Muscle of back (tissue), 11 donors: ENCODE results near the gene PRPSAP1. TPM values are rescaled to one million over a fixed set of nuclear protein-coding genes. Genes with fewer than 3 reads are reported as not detected.
"Not testable (repeated sequence)": the region's sequence is repeated elsewhere in the genome, so short reads cannot be mapped to it uniquely, and the experiment has no call there.

Experiments
- DNase-seq, 3 donors: peaks; one replicate each; pipeline versions ENCODE4 v3.0.0 to v3.0.0-alpha.2; 2013
- polyA plus RNA-seq, 10 donors: library from polyadenylated mRNA; unstranded; fragments of 120-200 nt; gene quantifications; one replicate each; pipeline ENCODE4 v1.2.1, GENCODE V29; 2013; ENCODE audit not compliant: insufficient read length in 10 of 10

PRPSAP1 gene
- polyA plus RNA-seq, 10 donors, result 29.0 to 51.6 (median 36.0) TPM

DNA sequence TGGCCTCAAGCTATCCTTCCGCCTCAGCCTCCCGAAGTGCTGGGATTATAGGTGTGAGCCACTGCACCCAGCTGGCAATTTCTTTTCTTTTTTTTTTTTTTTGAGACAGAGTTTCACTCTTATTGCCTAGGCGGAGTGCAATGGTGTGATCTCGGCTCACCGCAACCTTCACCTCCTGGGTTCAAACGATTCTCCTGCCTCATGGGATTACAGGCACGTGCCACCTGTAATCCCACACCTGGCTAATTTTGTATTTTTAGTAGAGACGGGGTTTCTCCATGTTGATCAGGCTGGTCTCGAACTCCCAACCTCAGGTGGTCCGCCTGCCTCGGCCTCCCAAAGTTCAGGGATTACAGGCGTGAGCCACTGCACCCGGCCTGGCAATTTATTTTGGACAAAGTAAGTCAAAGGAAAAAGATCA is 86.1 kb downstream of the PRPSAP1 start:
- not testable (repeated sequence) for DNase-seq

DNA sequence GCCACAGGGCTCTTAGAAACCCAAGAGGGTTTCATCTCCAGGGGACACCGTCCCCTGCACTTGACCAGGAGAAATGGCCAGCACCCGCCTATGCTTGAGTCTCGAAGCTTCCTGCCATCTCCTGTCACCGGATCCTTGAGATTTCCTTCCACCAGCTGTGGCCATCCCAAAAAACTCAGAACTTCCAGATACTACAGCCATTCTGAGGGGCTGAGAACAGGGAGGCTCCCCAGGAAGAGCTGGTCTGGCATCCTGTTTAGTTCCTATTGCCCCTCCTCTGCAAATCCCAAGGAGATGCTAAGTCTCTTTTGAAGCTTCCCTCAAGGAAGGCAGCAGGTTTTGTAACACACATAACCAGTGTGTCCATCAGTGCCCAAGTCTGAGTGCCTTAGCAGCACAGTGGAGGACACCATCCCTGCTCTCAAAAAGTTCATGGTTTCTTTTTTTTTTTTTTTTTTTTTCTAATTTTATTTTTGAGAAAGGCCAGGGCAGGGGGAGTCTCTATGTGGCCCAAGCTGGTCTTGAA is 86.6 kb downstream of the PRPSAP1 start:
- DNase-seq, result no peak

DNA sequence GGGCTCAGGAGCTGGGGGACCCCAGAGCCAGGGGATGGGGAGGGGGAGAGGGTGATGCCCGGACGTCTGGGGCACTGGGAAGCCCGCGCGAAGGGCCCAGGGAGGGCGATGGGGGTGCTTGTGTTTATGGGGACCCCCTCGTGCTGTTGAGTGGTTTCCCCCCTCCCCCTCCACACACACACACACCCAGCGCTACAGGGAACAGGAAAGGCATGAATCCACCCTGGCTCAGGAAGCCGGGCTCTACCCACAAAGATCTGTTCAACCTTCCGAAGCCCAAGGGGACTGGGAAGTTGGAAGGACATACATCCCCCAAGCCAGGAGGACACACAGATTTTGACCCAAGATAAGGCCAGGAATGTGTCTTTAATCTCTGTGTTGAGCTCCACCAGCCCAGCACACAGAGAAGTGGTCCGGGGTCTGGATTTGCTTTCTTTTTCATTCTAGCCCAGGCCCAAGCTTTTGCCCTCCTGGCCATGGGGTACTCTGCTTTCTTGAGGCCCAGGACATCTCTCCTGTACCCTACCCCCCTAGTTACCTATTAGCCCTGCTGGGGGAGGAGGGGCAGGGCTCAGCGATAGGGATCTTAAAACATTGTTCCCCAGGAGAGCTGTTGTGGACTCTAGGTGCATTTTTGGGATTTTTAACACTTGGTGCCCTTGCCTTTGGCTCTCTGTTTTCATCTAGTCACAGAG is 87.3 kb downstream of the PRPSAP1 start:
- peak in 1 of 3 donors; percentile 61 for DNase-seq

DNA sequence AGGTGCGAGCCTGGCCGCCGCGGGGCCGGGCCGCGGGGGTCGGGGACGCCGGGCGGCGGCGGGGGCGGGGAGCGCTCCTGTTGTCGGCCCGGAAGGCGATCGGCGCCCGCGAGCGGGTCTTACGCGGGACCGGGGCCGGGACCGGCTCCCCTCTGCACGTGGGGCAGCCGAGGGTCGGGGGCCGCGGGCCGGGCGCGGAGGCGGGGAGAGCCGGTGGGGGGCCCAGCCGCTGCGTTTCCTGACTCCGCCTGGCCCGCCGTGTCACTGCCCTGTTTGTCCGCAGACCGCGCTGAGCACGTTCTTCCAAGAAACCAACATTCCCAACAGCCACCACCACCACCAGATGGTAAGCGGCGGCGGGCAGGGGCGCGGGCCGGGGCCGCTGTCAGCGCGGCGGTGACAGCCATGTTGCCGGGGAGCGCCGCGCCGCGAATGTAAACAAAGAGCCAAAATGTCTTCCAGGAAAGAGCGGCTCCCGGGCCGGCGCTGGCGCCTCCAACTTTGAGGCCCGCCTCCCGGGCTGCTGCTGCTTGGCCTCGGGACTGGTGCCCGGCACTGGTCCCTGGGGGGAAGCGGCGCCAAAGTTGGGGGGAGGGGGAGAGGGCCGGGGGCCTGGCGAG is 88.0 kb downstream of the PRPSAP1 start:
- DNase-seq, result peak in 2 of 3 donors; percentile 62 to 82

DNA sequence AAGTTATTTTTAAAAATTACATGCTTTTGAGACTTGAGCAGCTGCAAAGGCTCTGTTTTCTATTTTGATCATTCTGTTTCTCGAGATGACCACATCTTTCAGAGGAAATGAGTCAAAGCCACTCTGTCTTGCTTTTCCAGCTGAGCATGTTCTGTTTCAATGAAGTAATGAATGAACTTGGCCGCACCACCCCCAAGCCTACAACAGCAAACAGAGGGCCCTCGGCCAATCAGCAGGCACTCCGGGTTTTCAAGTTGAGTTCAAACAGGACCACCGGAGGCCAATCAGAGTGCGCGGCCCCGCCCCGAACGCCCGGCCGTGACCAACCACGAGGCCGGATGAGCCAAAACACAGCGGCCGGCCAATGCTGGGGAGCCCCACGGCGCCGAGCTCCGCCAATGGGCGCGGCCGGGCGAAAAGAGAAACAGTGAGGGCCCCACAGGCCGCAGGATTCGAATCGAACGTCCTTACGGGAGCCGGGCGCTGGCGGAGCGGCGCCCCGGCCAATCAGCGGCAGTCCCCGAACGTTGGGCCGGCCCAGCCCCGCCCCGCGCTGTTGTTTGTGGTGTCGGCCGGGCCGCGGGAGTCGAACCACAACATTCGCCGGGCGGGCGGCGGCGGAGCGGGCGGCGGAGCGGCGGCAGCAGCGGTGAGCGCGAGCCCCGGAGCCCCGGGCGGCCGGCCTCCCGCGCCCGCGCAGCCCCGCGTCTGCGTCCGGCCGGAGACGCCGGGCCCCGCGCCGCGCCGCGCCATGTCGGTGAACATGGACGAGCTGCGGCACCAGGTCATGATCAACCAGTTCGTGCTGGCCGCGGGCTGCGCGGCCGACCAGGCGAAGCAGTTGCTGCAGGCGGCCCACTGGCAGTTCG is 88.7 kb downstream of the PRPSAP1 start, which contains the start of gene UBALD2:
Gene UBALD2, plus strand, starts transcription at position 594 of the 869 bp plus-strand sequence. Its CDS starts 158 bp downstream, at position 752.
- DNase-seq, result peak; percentile 99 to 100 (median 100)

DNA sequence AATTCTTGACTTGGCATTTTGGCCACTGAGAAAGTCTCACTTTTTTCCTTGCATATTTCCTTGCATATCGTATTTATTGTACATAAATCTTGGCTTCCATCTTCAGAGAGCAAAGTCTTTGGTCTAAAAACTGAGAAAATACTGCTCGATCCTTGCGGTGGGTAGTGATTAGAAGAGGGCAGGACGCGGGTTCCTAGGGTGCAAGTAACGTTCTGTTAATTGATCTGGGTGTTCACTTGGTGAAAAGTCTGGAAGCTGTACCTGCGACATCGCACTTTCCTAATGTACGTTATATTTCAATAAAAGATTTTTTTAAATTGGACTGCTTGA is 89.3 kb downstream of the PRPSAP1 start:
- DNase-seq, result no peak

DNA sequence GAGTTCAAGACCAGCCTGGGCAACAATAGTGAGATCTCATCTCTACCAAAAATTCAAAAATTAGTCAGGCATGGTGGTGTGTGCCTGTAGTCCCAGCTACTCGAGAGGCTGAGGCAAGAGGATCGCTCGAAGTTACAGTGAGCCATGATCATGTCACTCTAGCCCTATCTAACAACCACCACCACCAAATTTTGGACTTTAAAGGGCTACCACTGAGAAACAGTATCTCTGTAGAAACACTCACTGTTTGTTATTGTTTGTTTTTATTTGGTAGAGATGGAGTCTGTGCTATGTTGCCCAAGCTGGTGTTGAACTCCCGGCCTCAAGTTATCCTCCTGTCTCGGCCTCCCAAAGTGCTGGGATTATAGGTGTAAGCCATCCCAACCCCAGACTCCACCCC is 89.8 kb downstream of the PRPSAP1 start:
- DNase-seq, result no peak

DNA sequence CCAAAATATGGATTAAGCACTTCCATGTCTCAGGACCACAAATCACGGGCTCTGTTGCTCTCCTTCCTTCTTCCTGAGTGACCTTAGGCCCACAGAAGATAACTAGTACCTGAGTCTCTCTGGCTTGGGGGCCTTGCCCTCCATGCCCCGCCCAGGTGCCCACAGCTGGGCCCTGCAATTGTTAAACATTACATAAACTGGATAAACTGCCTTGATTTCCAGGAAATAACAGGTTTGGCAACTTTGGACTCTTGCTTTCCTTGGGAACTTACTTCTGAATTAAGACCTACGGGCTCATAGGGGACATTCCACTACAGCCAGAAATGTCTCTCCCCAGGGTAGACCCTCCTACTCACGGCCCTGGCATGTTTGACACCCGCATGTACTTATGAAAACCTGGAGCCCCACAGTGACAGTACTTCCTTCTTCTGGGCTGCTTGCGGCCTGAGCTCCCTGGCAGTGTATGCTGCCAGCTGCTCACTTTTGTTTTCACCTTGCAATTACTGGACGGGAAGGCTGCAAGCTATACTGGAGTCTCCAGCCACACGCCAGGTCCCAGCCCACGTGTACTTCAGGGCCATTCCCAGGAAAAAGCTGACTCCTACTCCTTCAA is 90.9 kb downstream of the PRPSAP1 start:
- no peak for DNase-seq

DNA sequence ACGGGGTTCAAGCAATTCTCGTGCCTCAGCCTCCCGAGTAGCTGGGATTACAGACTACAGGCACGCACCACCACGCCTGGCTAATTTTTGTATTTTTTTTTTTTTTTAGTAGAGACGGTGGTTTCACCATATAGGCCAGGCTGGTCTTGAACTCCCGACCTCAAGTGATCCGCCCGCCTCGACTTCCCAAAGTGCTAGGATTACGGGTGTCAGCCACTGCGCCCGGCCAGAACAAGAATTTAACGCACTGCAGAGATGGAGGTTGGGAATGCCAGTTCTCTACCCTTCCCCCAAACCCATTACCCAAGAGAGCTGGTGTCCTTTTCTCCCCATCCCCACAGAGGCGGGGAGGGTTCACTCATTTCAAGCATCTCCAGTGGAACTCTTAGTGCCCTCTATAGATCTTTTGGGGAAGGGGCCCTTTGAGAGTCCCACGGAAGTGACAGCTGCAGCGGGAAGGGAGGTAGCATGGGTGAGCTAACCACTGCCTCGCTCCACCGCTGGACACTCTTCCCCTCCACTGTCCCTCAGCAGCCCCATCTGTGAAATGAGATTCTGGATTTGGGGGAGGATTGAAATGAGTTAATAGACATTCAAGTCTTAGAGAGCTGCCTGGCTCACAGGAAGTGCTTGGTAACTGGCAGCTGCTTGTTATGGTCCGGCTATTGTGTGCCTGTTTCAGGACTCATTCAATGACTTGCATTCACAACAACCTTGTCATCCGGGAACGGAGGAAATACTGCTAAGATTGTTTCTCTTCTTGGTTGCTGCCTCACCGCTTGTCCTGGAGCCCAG is 92.1 kb downstream of the PRPSAP1 start:
- no peak for DNase-seq

DNA sequence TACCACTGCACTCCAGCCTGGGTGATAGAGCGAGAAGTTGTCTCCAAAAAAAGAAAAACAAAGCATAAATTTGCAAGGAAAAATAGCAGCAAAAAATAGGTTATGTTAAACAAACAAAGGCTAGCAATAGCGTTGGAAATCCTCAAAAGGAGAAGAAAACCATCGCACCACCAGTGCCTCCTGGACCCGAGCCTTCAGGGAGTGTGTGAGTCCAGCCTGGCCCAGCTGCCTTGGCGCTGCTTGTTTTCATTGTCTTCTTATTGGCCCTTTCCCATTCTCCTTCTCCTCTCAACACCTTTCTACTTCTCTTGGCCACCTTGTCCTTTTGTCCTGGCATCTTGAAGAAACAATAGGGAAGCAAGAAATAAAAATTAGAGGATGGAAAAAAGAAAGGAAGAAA is 93.0 kb downstream of the PRPSAP1 start:
- no peak for DNase-seq

DNA sequence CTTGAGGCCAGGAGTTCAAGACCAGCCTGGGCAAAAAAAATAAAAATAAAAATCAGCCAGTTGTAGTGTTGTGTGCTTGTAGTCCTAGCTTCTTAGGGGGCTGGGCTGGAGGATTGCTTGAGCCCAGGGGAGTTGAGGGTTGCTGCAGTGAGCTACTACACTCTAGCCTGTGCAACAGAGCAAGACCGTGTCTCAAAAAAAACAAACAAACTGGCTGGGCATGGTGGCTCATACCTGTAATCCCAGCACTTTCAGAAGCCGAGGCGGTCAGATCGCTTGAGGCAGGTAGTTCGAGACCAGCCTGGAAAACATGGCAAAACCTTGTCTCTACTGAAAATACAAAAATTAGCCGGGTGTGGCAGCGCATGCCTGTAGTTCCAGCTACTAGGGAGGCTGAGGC is 93.5 kb downstream of the PRPSAP1 start:
- DNase-seq, result no peak

Other genes with a start within 250 kb of the PRPSAP1 start
- gene FOXJ1, start 212.7 kb downstream of the PRPSAP1 start, polyA plus RNA-seq, result under 1 TPM in 7 of 10 donors, not detected in 3; 0.05 to 0.41 (median 0.12) TPM
- gene RNF157, start 113.4 kb downstream of the PRPSAP1 start, polyA plus RNA-seq, result 10 to 100 TPM in 5 of 10 donors, 1 to 10 TPM in 5; 5.6 to 15.7 (median 9.8) TPM
- 10 to 100 TPM; 11.9 to 20.7 (median 16.8) TPM for gene UBALD2, start 88.6 kb downstream of the PRPSAP1 start, polyA plus RNA-seq
- gene QRICH2, start 45.6 kb downstream of the PRPSAP1 start, polyA plus RNA-seq, result 1 to 10 TPM; 2.1 to 4.7 (median 3.4) TPM
- 1 to 10 TPM in 9 of 10 donors, under 1 TPM in 1; 0.84 to 3.1 (median 1.6) TPM for gene SPHK1, start 30.7 kb upstream of the PRPSAP1 start, polyA plus RNA-seq
- 10 to 100 TPM; 13.0 to 24.8 (median 16.2) TPM for gene UBE2O, start 99.2 kb upstream of the PRPSAP1 start, polyA plus RNA-seq
- gene AANAT, start 113.7 kb upstream of the PRPSAP1 start, polyA plus RNA-seq, result under 1 TPM in 6 of 10 donors, not detected in 4; 0.17 to 0.83 (median 0.40) TPM
- 1 to 10 TPM; 5.1 to 7.1 (median 6.0) TPM for gene RHBDF2, start 147.5 kb upstream of the PRPSAP1 start, polyA plus RNA-seq
- 10 to 100 TPM in 9 of 10 donors, 1 to 10 TPM in 1; 9.1 to 18.4 (median 15.8) TPM for gene CYGB, start 183.8 kb upstream of the PRPSAP1 start, polyA plus RNA-seq
- gene PRCD, start 186.1 kb upstream of the PRPSAP1 start, polyA plus RNA-seq, result 1 to 10 TPM; 1.6 to 6.6 (median 3.0) TPM
- 1 to 10 TPM; 1.3 to 7.4 (median 2.2) TPM for gene ST6GALNAC2, start 231.9 kb upstream of the PRPSAP1 start, polyA plus RNA-seq